Heart left ventricle (tissue), 13 donors: ENCODE results near the gene CTBP1.

Experiments used
- CTCF ChIP-seq, 12 donors: fragments of 200-600 bp; sonication (generic) in 4 of 12; IDR thresholded peaks; one replicate each; pipeline versions ENCODE4 v1.5.0 to v1.8.0; 2018 to 2022; ENCODE audit warnings: antibody characterized with exemption in 12 of 12, mild to moderate bottlenecking in 5 of 12
- POLR2A ChIP-seq, 2 donors: fragments of 450-650 bp; IDR thresholded peaks; one replicate each; pipeline ENCODE4 v1.6.1; 2017; ENCODE audit warnings: antibody characterized with exemption in 2 of 2, mild to moderate bottlenecking in 2 of 2, moderate library complexity in 2 of 2
- donor health status: ischemic (EF 13 %, LVEDD 7.1; RV severe dilation, severe dysfunction).
- donor health status: DM: no; HTN: yes; CAD: no.
- donor health status: DM: no; HTN: no; CAD: no.
- donor health status: ischemic (EF 25% LVEDD 6.9; RV normal size, moderate dysfunction).
- donor health status: ischemic (EF 25% LVEDD 5.7; RV mildly dilated, moderate dysfunction).
- donor health status: ischemic (EF 35%, LVEDD 5.7; RV mildly dilated, moderate dysfunction).
- donor health status: nonischemic (EF 11% LVEDD 7.7; RV severe dilation, severe dysfunction).
- donor health status: DM: yes; HTN: yes; CAD: no.
- donor health status: PGD.
- donor health status: ischemic (EF 29% LVEDD 5.4; RV normal size, mild dysfunction).
- donor health status: nonischemic (EF 23%, LVEDD 6.1; RV moderate dilation, normal function).

GRCh38 chr4:1255151-1255550, 6.2 kb upstream of the CTBP1 start:
- TF ChIP-seq POLR2A (IDR thresholded peaks at IDR 0.05) (no peak), CTCF (IDR thresholded peaks at IDR 0.05) (no peak)
